Astrocyte (in vitro differentiated cells and primary cell): ENCODE results near the gene HMGCL. TPM values are rescaled to one million over a fixed set of nuclear protein-coding genes. Genes with fewer than 3 reads are reported as not detected.
A peak's percentile ranks its signal among the peaks of the same experiment; 100 is the strongest.

Experiments
- DNase-seq: peaks from one replicate; pipeline ENCODE4 v3.0.0-alpha.2; 2010; ENCODE audit warnings: low read depth
- FAIRE-seq: peaks from 2 replicates; lab custom pipeline; 2011; peaks lifted over from hg19 to GRCh38; lab: Jason Lieb, UNC
- H2AFZ ChIP-seq: 2 replicates; pipeline ENCODE4 v1.6.0; 2012; ENCODE audit warnings: low read depth, low read length, inconsistent platforms
- H3K27ac ChIP-seq: 2 replicates; pipeline ENCODE4 v1.5.1; 2011; ENCODE audit warnings: low read depth, low read length, inconsistent platforms
- H3K27me3 ChIP-seq: 2 replicates; pipeline ENCODE4 v1.6.0; 2011; ENCODE audit warnings: low read length, inconsistent platforms; ENCODE audit not compliant: insufficient read depth
- H3K36me3 ChIP-seq: 2 replicates; pipeline ENCODE4 v1.5.1; 2011; ENCODE audit warnings: low read length, inconsistent platforms; ENCODE audit not compliant: insufficient read depth
- H3K4me1 ChIP-seq: 2 replicates; pipeline ENCODE4 v1.5.1; 2011; ENCODE audit warnings: low read length, inconsistent platforms; ENCODE audit not compliant: insufficient read depth
- H3K4me2 ChIP-seq: 2 replicates; pipeline ENCODE4 v1.6.0; 2012; ENCODE audit warnings: low read length, inconsistent platforms
- H3K4me3 ChIP-seq: 2 replicates; pipeline ENCODE4 v1.5.1; 2011; ENCODE audit warnings: low read depth, mild to moderate bottlenecking, low read length, inconsistent platforms; ENCODE audit not compliant: insufficient read depth
- H3K79me2 ChIP-seq: 2 replicates; pipeline ENCODE4 v1.6.0; 2012; ENCODE audit warnings: mild to moderate bottlenecking, low read length, inconsistent platforms; ENCODE audit not compliant: insufficient read depth
- H3K9ac ChIP-seq: 2 replicates; pipeline ENCODE4 v1.6.0; 2012; ENCODE audit warnings: mild to moderate bottlenecking, low read length, inconsistent platforms
- H3K9me3 ChIP-seq: 2 replicates; pipeline ENCODE4 v1.5.1; 2012; ENCODE audit warnings: low read depth, mild to moderate bottlenecking, low read length, inconsistent platforms; ENCODE audit not compliant: insufficient read depth
- H4K20me1 ChIP-seq: 2 replicates; pipeline ENCODE4 v1.6.0; 2012; ENCODE audit warnings: low read length, inconsistent platforms; ENCODE audit not compliant: insufficient read depth
- H3K27ac Mint-ChIP-seq: one replicate; pipeline ENCODE4 v1.8.0; 2021; ENCODE audit warnings: mild to moderate bottlenecking, mixed read lengths; ENCODE audit not compliant: unreplicated experiment
- H3K27me3 Mint-ChIP-seq: one replicate; pipeline ENCODE4 v1.8.0; 2021; ENCODE audit warnings: low read depth, mixed read lengths; ENCODE audit not compliant: unreplicated experiment
- H3K36me3 Mint-ChIP-seq: one replicate; pipeline ENCODE4 v1.8.0; 2021; ENCODE audit warnings: low read depth, mixed read lengths; ENCODE audit not compliant: unreplicated experiment
- H3K4me1 Mint-ChIP-seq: one replicate; pipeline ENCODE4 v1.8.0; 2021; ENCODE audit warnings: low read depth, mixed read lengths; ENCODE audit not compliant: unreplicated experiment
- H3K4me3 Mint-ChIP-seq: one replicate; pipeline ENCODE4 v1.8.0; 2021; ENCODE audit warnings: mild to moderate bottlenecking, moderate library complexity, mixed read lengths; ENCODE audit not compliant: unreplicated experiment
- H3K9me3 Mint-ChIP-seq: one replicate; pipeline ENCODE4 v1.8.0; 2021; ENCODE audit warnings: mild to moderate bottlenecking, mixed read lengths; ENCODE audit not compliant: unreplicated experiment
- CTCF ChIP-seq: IDR thresholded peaks from 2 replicates; pipeline ENCODE4 v1.5.1; 2011; ENCODE audit warnings: low read depth, mild to moderate bottlenecking, inconsistent platforms, low read length, moderate library complexity; ENCODE audit not compliant: insufficient read depth
- EZH2 ChIP-seq: IDR thresholded peaks from 2 replicates; pipeline ENCODE4 v1.6.1; 2012; ENCODE audit warnings: mild to moderate bottlenecking, low read length, inconsistent platforms; ENCODE audit not compliant: insufficient read depth
- total RNA-seq: library from RNA; stranded (reverse); gene quantifications from 2 replicates; pipeline ENCODE4 v1.2.1, GENCODE V29; 2021

HMGCL gene
- total RNA-seq, 1 donor from 2014 or later: 17.1 TPM

- H3K4me3 ChIP-seq: no peak overlapping the region
- peaks cover 33% of the 10 kb centered on the region for H3K4me1 ChIP-seq
- no peak overlapping the region for H2AFZ ChIP-seq
- TF ChIP-seq CTCF (no peak), EZH2 (no peak)
- no peaks in the 10 kb centered on the region for H3K9me3 ChIP-seq
- Mint-ChIP-seq H3K4me1 (peaks cover 12% of the 10 kb centered on the region), H3K36me3 (peaks cover 1% of the 10 kb centered on the region), H3K27ac (no peak overlapping the region), H3K9me3 (no peaks in the 10 kb centered on the region), H3K27me3 (no peaks in the 10 kb centered on the region), H3K4me3 (no peak overlapping the region)
- FAIRE-seq (no peak), DNase-seq (no peak)
- peaks cover 28% of the 10 kb centered on the region for H3K79me2 ChIP-seq
- H4K20me1 ChIP-seq: peaks cover 20% of the 10 kb centered on the region
- peak overlapping the region; percentile 100 for H3K4me2 ChIP-seq
- H3K9ac ChIP-seq: peak overlapping the region; percentile 36
- H3K36me3 ChIP-seq: peaks cover under 1% of the 10 kb centered on the region
- no peak overlapping the region for H3K27ac ChIP-seq
- H3K27me3 ChIP-seq: no peaks in the 10 kb centered on the region
Measured at GRCh38 chr1:23793861-23794731, 31.1 kb downstream of the HMGCL start.

- H3K27me3 ChIP-seq: no peaks in the 10 kb centered on the region
- H3K36me3 ChIP-seq: peaks cover 3% of the 10 kb centered on the region
- H3K4me2 ChIP-seq: peak overlapping the region; percentile 100
- Mint-ChIP-seq H3K4me1 (peaks cover 12% of the 10 kb centered on the region), H3K36me3 (peaks cover 1% of the 10 kb centered on the region), H3K9me3 (no peaks in the 10 kb centered on the region), H3K27me3 (no peaks in the 10 kb centered on the region), H3K4me3 (peak overlapping the region; percentile 64), H3K27ac (no peak overlapping the region)
- H3K9ac ChIP-seq: peak overlapping the region; percentile 59
- H3K9me3 ChIP-seq: no peaks in the 10 kb centered on the region
- no peak overlapping the region for H2AFZ ChIP-seq
- peaks cover 28% of the 10 kb centered on the region for H3K79me2 ChIP-seq
- H3K4me3 ChIP-seq: no peak overlapping the region
- H4K20me1 ChIP-seq: peaks cover 20% of the 10 kb centered on the region
- H3K27ac ChIP-seq: peak overlapping the region; percentile 31
- no peak for FAIRE-seq
- peaks cover 30% of the 10 kb centered on the region for H3K4me1 ChIP-seq
- peak; percentile 53 for DNase-seq
- TF ChIP-seq EZH2 (no peak), CTCF (no peak)
Measured at GRCh38 chr1:23793018-23793781, 32.0 kb downstream of the HMGCL start.
